HK-2 (cell line): Measurements from ENCODE around the gene ZSWIM9.

Experiments
- DNase-seq: peaks from one replicate; pipeline ENCODE4 v3.0.0-alpha.2; 2018; ENCODE audit not compliant: unreplicated experiment

The ZSWIM9 gene

GRCh38 chr19:48169939-48170803, at the start of gene ZSWIM9, which contains the start of gene LIG1:
Gene ZSWIM9, plus strand, starts transcription at chr19:48170680. Its CDS starts 1,123 bp downstream, at chr19:48171803.
Gene LIG1, minus strand, starts transcription at chr19:48170344. Its CDS starts 4,778 bp downstream, at chr19:48165566.
- peak; percentile 95 for DNase-seq

GRCh38 chr19:48121066-48121465, 49.4 kb upstream of the ZSWIM9 start:
- DNase-seq: no peak

DNA sequence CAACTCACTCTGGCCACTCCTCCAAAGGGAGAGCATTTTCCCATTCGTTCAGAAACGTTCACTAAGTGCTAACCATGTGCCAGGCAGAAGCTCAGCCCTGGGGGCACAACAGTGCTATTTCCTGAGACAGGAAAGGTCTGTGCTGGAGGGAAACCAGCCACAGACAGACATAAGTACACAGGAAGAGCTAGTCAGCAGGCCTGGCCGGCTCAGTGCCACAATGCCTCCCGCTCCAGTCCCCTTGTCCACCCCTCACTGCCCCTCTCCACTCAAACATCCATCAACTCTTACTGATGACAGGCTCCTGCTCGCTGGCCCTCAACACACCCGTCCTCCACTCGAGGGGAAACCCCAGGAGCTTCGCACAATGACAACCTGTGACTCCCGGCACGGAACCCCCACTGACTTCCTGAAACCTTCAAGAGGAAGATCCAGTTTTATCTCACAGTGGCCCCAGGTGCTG, 48.5 kb upstream of the ZSWIM9 start:
- peak; percentile 68 for DNase-seq

DNA sequence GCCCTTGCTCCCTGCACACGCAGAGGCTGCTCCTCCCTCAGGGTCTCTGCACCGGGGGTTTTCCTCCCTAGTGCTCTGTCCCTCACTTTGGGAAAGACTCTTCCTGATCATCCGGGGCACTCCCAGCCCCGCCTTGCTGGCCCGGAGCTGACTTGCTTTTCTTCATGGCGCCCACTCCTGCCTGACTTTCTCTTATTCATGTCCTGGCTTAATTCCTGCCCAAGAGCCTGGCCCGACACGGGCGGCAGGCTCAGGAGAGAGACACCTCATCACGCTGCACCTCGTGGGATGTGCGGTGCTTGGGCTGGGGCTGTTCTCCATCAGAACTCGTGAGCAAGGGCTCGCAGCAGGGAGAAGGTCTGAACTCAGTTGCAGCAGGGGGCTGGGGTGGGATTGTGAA, 48.1 kb upstream of the ZSWIM9 start:
- DNase-seq: no peak

GRCh38 chr19:48123907-48124651, 46.4 kb upstream of the ZSWIM9 start:
- DNase-seq: no peak

DNA sequence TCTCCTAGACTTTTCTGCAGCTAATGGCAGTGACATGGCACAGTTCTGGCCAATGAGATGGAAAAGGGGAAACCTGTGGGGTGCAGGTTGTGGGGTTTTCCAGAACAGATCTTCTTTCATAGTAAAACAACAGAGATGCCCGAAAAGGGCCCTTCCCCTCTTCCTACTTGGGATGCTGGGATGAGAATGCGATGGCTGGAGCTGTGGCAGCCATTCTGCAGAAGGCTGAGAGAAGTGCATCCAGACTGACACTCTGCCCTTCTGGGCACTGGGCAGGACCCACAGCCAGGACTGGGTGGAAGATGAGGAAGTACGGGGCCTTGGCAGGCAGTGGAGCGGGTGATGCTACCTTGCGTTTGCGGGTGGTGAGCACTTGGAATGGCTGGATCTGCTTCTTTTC, 42.9 kb upstream of the ZSWIM9 start:
- no peak for DNase-seq

GRCh38 chr19:48133094-48133493, 37.4 kb upstream of the ZSWIM9 start:
- no peak for DNase-seq

- DNase-seq: no peak
These were observed 35.1 kb upstream of the ZSWIM9 start for GRCh38 chr19:48135411-48135810.

GRCh38 chr19:48136547-48136946, 33.9 kb upstream of the ZSWIM9 start:
- DNase-seq: no peak

GRCh38 chr19:48137411-48137810, 33.1 kb upstream of the ZSWIM9 start:
- DNase-seq: no peak

GRCh38 chr19:48139053-48139452, 31.4 kb upstream of the ZSWIM9 start:
- DNase-seq: no peak

GRCh38 chr19:48147597-48148175, 22.8 kb upstream of the ZSWIM9 start:
- no peak for DNase-seq

- no peak for DNase-seq
These were observed 21.9 kb upstream of the ZSWIM9 start for GRCh38 chr19:48148576-48148975.

DNA sequence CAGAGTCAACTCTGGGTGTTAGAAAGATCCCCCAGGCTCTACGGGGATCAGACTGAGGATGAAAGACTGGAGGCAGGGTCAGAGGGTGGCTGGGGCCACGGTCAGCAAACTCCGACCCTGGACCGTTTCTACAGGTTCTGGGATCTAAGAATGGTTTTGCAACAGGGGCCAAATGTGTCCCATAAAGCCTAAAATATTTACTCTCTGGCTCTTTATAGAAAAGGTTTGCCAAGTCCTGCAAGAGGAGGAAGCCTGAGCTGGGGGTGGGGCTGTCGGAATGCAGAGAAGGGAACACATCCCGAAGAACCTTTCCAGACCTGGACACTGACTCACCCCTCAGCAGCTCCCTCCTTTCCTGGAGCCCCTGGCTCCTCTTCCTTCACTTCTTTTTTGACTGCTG, 21.1 kb upstream of the ZSWIM9 start:
- no peak for DNase-seq

DNA sequence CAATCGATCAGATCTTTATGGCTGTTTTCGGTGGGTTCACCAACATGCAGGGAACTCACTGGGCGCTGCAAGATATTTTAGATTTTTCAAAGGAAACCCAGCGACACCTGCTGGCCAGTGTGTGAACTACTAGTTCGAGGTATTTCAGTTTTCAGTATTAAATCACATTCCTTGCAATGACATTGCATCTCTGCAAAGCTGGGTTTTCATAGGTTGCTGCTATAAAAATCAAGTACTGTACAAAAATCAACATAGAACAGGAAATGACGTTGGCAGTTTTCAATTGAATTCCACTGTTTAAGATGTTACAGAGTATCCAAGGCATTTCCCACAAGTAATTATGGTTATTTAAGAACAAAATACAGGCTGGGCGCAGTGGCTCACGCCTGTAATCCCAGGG, 17.9 kb upstream of the ZSWIM9 start:
- DNase-seq: peak; percentile 61

- DNase-seq: no peak
These were observed 16.5 kb upstream of the ZSWIM9 start for GRCh38 chr19:48154003-48154402.

DNA sequence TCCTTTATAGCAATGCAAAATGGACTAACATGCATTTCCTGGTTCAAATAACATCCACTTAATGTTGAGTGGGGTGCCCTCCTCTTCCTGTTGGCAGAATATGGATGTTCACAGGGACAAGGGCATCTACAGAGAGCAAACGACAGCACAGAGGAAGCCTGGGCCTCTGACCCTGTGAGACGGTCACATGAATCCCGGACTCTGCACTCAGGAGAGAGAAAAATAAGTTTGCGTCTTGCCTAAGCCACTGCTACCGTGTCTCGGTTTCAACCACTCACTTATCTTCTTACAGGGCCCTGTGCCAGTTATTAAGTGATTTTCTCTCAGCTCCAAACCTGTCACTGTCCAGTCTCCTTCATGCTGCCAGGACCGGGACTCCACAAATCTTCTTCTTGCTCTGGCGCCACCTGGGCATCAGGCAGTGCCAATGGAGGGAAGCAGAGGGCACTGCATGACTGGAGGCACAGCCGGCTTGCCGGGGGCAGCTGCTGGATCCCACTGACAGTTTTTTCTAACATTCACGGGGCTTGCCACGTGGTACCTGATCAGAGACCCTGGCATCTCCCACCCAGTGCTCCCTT, 12.2 kb upstream of the ZSWIM9 start:
- no peak for DNase-seq

DNA sequence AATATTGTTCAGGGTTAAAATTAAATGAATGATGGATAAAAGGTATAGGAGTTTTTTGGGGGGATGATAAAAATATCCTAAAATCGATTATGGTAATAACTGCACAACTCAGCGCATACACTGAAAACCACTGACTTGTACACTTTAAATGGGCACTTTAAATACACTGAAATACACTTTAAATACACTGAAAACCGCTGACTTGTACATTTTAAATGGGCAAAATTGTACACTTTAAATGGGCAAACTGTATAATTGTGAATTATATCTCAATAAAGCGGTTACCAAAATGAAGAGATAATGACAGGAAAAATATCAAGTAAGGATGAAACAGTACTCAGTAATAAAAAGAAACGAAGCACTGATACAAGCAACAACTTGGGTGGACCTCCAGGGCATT, 1.8 kb upstream of the ZSWIM9 start:
- no peak for DNase-seq

DNA sequence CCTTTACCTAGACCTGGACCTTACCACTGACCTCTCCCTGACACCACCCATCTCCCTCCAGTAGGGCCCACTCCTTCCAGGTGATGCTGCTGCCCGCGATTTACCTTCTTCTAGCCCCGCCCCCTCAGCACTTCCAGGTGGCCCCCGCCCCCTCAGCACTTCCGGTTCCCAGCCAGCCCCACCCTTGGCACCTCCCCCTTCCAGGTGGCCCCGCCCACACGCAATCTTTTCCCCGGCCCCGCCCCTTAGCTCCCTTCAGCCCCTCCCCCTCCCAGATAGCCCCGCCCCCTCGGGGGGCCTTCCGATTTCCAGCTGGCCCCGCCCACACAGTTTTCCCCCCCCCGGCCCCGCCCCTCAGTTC, 922 bp upstream of the ZSWIM9 start:
- peak; percentile 88 for DNase-seq

- no peak for DNase-seq
These were observed 402 bp downstream of the ZSWIM9 start for GRCh38 chr19:48170817-48171347.

- no peak for DNase-seq
These were observed 1.2 kb downstream of the ZSWIM9 start for GRCh38 chr19:48171710-48172109.
